HepG2 (cell line): ENCODE results near the gene APLP1. TPM values are rescaled to one million over a fixed set of nuclear protein-coding genes. Genes with fewer than 3 reads are reported as not detected.
A peak's percentile ranks its signal among the peaks of the same experiment; 100 is the strongest.

ENCODE experiments used
- MTF1 ChIP-seq: sonication (generic); formaldehyde crosslinking; IDR thresholded peaks from 2 replicates; pipeline ENCODE4 v1.5.0; 2020; ENCODE audit warnings: missing genetic modification reagents
- MXI1 ChIP-seq: IDR thresholded peaks from 3 replicates; pipeline ENCODE4 v1.6.1; 2012; ENCODE audit warnings: low read depth, low read length, inconsistent platforms, borderline replicate concordance
- NPAS2 ChIP-seq: sonication (generic); formaldehyde crosslinking; IDR thresholded peaks from 2 replicates; pipeline ENCODE4 v1.8.0; 2022; ENCODE audit warnings: mild to moderate bottlenecking, missing genetic modification reagents, borderline replicate concordance
- PRDM15 ChIP-seq: sonication (generic); formaldehyde crosslinking; IDR thresholded peaks from 2 replicates; pipeline ENCODE4 v1.4.0; 2020; ENCODE audit warnings: missing genetic modification reagents
- SALL2 ChIP-seq: sonication (generic); formaldehyde crosslinking; IDR thresholded peaks from 2 replicates; pipeline ENCODE4 v1.8.1; 2023; ENCODE audit warnings: mild to moderate bottlenecking, missing genetic modification reagents, inconsistent platforms
- SNRNP70 ChIP-seq: fragments of 200-400 bp; formaldehyde crosslinking; IDR thresholded peaks from 2 replicates; pipeline ENCODE4 v1.6.1; 2017; ENCODE audit warnings: mild to moderate bottlenecking, low read depth, low read length, moderate library complexity
- ZBTB26 ChIP-seq: IDR thresholded peaks from 2 replicates; pipeline ENCODE4 v1.6.1; 2016; ENCODE audit warnings: missing compliant biosample characterization, missing genetic modification reagents, borderline replicate concordance
- ZNF496 ChIP-seq: sonication (generic); formaldehyde crosslinking; IDR thresholded peaks from 2 replicates; pipeline ENCODE4 v1.8.1; 2023; ENCODE audit warnings: mild to moderate bottlenecking, moderate library complexity, missing genetic modification reagents; ENCODE audit not compliant: insufficient replicate concordance
- ZNF678 ChIP-seq: sonication (generic); formaldehyde crosslinking; IDR thresholded peaks from 2 replicates; pipeline ENCODE4 v1.4.0; 2020; ENCODE audit warnings: mild to moderate bottlenecking, missing genetic modification reagents
- ZNF792 ChIP-seq: IDR thresholded peaks from 2 replicates; pipeline ENCODE4 v1.6.1; 2016
- ZSCAN25 ChIP-seq: sonication (generic); formaldehyde crosslinking; IDR thresholded peaks from 2 replicates; pipeline ENCODE4 v1.8.0; 2022; ENCODE audit warnings: mild to moderate bottlenecking, missing genetic modification reagents
- polyA plus RNA-seq, 8 experiments: library from polyadenylated mRNA; depleted of rRNA in 3 of 8; stranded (reverse) in 7 of 8; unstranded in 1 of 8; fragments of >200 nt; fragmentation: Illumina TruSeq in 4 of 8; extraction: Trizol in 4 of 8; gene quantifications; 2 replicates each; pipeline versions ENCODE4 v1.2.1 to v1.2.3, GENCODE V29; 2011 to 2016; ENCODE audit warnings: low read depth in 4 of 8, missing spikeins in 1 of 8, mixed read lengths in 1 of 8; ENCODE audit not compliant: insufficient read depth in 1 of 8
- total RNA-seq, 5 experiments: library from RNA; depleted of rRNA; stranded (reverse); fragments of >200 nt; fragmentation: Illumina TruSeq; extraction: Trizol; gene quantifications; 2 replicates each; pipeline ENCODE4 v1.2.3, GENCODE V29; 2016; ENCODE audit warnings: low read depth in 1 of 5
- TF ChIP-seq, protein P1 (sequence below): sonication (generic); formaldehyde crosslinking; IDR thresholded peaks from 2 replicates; pipeline ENCODE4 v1.9.0; 2021; ENCODE audit warnings: mild to moderate bottlenecking, missing genetic modification reagents
- TF ChIP-seq, protein P2 (sequence below): sonication (generic); formaldehyde crosslinking; IDR thresholded peaks from 2 replicates; pipeline ENCODE4 v1.4.0; 2020; ENCODE audit warnings: missing genetic modification reagents, borderline replicate concordance
- TF ChIP-seq, protein P3 (sequence below): sonication (generic); formaldehyde crosslinking; IDR thresholded peaks from 2 replicates; pipeline ENCODE4 v1.5.1; 2020; ENCODE audit warnings: mild to moderate bottlenecking, moderate library complexity, missing genetic modification reagents

The APLP1 gene
- total and polyA plus RNA-seq, 2 of the 13 experiments (the other 11 are each of a cell fraction or from before 2014, with no cell fraction given), result 2.0 to 2.9 TPM

DNA sequence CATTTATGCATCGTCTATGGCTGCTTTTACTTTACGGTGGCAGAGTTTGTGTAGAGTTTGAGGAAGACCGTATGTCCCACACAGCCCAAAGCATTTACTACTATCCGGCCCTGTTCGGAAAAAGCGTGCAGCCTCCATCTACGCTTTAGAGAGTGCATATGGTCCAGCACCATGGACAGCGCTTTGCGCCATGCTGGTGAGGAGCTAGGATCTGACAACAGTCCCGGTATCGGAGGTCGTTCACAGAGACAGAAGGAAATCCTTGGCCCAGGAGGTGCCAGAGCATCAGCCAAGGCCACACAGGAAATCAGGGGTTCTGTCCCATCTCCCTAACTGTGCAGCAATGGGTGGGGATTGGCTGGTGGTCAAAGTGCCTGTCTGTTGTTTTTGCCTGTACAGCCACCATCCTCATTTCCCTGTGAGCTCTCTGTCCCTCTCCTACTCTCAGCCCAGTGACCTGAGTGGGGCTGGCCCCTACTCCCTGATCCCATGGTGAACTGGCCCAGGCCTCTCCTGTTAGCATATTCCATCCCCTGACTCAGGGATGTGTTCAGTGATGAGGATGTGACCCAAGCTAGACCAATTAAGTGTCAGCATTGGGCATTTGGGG lies 39.6 kb upstream of the APLP1 start (continued):
- no peak; the same call in 1 of the 2 replicates for TF ChIP-seq PRDM15 (CRISPR knock-in tag)
- peak; percentile 67 for TF ChIP-seq SALL2 (CRISPR knock-in tag)
- TF ChIP-seq ZNF792, result peak; percentile 97
- no peak for TF ChIP-seq SNRNP70
- TF ChIP-seq, protein P1, sequence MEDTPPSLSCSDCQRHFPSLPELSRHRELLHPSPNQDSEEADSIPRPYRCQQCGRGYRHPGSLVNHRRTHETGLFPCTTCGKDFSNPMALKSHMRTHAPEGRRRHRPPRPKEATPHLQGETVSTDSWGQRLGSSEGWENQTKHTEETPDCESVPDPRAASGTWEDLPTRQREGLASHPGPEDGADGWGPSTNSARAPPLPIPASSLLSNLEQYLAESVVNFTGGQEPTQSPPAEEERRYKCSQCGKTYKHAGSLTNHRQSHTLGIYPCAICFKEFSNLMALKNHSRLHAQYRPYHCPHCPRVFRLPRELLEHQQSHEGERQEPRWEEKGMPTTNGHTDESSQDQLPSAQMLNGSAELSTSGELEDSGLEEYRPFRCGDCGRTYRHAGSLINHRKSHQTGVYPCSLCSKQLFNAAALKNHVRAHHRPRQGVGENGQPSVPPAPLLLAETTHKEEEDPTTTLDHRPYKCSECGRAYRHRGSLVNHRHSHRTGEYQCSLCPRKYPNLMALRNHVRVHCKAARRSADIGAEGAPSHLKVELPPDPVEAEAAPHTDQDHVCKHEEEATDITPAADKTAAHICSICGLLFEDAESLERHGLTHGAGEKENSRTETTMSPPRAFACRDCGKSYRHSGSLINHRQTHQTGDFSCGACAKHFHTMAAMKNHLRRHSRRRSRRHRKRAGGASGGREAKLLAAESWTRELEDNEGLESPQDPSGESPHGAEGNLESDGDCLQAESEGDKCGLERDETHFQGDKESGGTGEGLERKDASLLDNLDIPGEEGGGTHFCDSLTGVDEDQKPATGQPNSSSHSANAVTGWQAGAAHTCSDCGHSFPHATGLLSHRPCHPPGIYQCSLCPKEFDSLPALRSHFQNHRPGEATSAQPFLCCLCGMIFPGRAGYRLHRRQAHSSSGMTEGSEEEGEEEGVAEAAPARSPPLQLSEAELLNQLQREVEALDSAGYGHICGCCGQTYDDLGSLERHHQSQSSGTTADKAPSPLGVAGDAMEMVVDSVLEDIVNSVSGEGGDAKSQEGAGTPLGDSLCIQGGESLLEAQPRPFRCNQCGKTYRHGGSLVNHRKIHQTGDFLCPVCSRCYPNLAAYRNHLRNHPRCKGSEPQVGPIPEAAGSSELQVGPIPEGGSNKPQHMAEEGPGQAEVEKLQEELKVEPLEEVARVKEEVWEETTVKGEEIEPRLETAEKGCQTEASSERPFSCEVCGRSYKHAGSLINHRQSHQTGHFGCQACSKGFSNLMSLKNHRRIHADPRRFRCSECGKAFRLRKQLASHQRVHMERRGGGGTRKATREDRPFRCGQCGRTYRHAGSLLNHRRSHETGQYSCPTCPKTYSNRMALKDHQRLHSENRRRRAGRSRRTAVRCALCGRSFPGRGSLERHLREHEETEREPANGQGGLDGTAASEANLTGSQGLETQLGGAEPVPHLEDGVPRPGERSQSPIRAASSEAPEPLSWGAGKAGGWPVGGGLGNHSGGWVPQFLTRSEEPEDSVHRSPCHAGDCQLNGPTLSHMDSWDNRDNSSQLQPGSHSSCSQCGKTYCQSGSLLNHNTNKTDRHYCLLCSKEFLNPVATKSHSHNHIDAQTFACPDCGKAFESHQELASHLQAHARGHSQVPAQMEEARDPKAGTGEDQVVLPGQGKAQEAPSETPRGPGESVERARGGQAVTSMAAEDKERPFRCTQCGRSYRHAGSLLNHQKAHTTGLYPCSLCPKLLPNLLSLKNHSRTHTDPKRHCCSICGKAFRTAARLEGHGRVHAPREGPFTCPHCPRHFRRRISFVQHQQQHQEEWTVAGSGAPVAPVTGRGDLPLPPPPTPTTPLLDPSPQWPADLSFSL (CRISPR knock-in tag), result no peak
- TF ChIP-seq ZBTB26 (CRISPR knock-in tag), result peak; percentile 95
- peak; percentile 95 for TF ChIP-seq MXI1
- TF ChIP-seq, protein P2, sequence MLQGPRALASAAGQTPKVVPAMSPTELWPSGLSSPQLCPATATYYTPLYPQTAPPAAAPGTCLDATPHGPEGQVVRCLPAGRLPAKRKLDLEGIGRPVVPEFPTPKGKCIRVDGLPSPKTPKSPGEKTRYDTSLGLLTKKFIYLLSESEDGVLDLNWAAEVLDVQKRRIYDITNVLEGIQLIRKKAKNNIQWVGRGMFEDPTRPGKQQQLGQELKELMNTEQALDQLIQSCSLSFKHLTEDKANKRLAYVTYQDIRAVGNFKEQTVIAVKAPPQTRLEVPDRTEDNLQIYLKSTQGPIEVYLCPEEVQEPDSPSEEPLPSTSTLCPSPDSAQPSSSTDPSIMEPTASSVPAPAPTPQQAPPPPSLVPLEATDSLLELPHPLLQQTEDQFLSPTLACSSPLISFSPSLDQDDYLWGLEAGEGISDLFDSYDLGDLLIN (CRISPR knock-in tag), result no peak; the same call in 1 of the 2 replicates
- TF ChIP-seq NPAS2 (CRISPR knock-in tag), result no peak
- TF ChIP-seq ZNF678 (CRISPR knock-in tag), result no peak
- TF ChIP-seq ZSCAN25 (CRISPR knock-in tag), result peak; percentile 79; the same call in 1 of the 2 replicates
- no peak for TF ChIP-seq ZNF496
- TF ChIP-seq, protein P3, sequence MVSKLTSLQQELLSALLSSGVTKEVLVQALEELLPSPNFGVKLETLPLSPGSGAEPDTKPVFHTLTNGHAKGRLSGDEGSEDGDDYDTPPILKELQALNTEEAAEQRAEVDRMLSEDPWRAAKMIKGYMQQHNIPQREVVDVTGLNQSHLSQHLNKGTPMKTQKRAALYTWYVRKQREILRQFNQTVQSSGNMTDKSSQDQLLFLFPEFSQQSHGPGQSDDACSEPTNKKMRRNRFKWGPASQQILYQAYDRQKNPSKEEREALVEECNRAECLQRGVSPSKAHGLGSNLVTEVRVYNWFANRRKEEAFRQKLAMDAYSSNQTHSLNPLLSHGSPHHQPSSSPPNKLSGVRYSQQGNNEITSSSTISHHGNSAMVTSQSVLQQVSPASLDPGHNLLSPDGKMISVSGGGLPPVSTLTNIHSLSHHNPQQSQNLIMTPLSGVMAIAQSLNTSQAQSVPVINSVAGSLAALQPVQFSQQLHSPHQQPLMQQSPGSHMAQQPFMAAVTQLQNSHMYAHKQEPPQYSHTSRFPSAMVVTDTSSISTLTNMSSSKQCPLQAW (CRISPR knock-in tag), result 0 out of 2 replicates have a peak, but pooled peaks have one; percentile 27
- TF ChIP-seq MTF1 (CRISPR knock-in tag), result peak; percentile 85; the same call in 1 of the 2 replicates
